A673 (cell line): ENCODE results near the gene SUN1.

Experiments used
- EZH2 ChIP-seq: fragments of 200-600 bp; sonication (generic); IDR thresholded peaks from 2 replicates; pipeline ENCODE4 v1.6.1; 2017; ENCODE audit warnings: borderline replicate concordance, low read depth, mild to moderate bottlenecking, mixed read lengths, antibody characterized with exemption, low read length; ENCODE audit not compliant: poor library complexity, severe bottlenecking
- TF ChIP-seq, protein P1 (sequence below): fragments of 300-800, 200-600 bp; sonication (generic); conservative IDR thresholded peaks from 2 replicates; pipeline ENCODE4 v1.5.1; 2017; ENCODE audit warnings: low read depth, mild to moderate bottlenecking, antibody characterized with exemption, low read length, moderate library complexity, mixed read lengths

DNA sequence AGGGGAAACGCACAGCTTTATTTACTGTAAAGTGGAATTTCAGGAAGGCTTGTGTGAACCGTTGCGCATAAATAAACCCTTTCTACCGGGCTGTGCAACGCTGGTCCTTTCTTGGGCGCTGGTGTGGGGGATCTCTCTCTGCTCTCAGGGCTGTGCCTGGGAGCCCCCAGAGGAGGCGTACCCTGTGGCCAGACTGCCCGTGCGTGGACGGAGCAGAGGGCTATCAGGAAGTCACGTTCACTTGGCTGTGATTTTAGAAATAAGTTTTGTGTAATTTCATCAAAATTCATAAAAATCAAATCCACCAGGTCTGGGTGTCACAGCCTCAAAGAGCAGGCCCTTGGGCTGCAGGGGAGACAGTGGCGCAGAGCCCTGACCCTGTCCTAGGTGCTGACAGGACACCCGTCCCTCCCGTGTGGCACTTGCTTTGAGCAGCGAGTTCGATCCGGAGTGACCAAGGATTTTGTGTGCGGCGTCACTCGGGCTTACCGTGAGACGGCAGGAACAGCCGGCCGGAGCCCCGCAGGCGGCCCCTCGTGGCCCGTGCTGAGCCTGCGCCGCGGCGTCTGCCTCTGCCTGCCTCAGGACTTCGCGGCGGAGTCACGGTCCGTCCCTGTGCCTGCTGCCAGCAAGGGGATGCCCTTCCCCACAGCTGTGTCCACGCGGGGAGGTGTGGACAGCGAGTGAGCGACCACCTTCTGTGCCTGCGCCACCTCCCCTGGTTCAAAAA lies 64.2 kb downstream of the SUN1 start:
- TF ChIP-seq, protein P1, sequence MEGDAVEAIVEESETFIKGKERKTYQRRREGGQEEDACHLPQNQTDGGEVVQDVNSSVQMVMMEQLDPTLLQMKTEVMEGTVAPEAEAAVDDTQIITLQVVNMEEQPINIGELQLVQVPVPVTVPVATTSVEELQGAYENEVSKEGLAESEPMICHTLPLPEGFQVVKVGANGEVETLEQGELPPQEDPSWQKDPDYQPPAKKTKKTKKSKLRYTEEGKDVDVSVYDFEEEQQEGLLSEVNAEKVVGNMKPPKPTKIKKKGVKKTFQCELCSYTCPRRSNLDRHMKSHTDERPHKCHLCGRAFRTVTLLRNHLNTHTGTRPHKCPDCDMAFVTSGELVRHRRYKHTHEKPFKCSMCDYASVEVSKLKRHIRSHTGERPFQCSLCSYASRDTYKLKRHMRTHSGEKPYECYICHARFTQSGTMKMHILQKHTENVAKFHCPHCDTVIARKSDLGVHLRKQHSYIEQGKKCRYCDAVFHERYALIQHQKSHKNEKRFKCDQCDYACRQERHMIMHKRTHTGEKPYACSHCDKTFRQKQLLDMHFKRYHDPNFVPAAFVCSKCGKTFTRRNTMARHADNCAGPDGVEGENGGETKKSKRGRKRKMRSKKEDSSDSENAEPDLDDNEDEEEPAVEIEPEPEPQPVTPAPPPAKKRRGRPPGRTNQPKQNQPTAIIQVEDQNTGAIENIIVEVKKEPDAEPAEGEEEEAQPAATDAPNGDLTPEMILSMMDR = no peak
- no peak for TF ChIP-seq EZH2
